ENCODE results near the gene DYSF. TPM values are rescaled to one million over a fixed set of nuclear protein-coding genes. Genes with fewer than 3 reads are reported as not detected.

The DYSF gene
- total RNA-seq, 2 experiments from 2014 or later = not detected

- H3K79me2 ChIP-seq (ENCODE audit: insufficient read depth, low read depth, low read length) = no peaks in the 10 kb centered on the region
- CTCF ChIA-PET (ENCODE audit: unreplicated experiment) = no interaction called here
- intact Hi-C loops (cut with micrococcal nuclease; ENCODE audit: unreplicated experiment) = no loop called here
Measured at GRCh38 chr2:71422786-71423185, 30.6 kb upstream of the DYSF start.

GRCh38 chr2:71423817-71424420 lies 29.4 kb upstream of the DYSF start:
- H3K79me2 ChIP-seq (ENCODE audit: insufficient read depth, low read depth, low read length) = no peaks in the 10 kb centered on the region
- H3K4me2 ChIP-seq (ENCODE audit: low read length) = no peak overlapping the region
- TF ChIP-seq CTCF (conservative IDR thresholded peaks at IDR 0.05; ENCODE audit: low read length) = no peak
- TF ChIP-seq EZH2phosphoT487 (IDR thresholded peaks at IDR 0.05; ENCODE audit: borderline replicate concordance, low read depth, low read length) = no peak
- H3K4me3 ChIP-seq (ENCODE audit: low read depth, low read length, poor library complexity, severe bottlenecking) = no peak overlapping the region
- no TSS peak for BruUV-seq (replicated peaks)
- no peak overlapping the region for H2AFZ ChIP-seq (ENCODE audit: low read length)
- ChIA-PET CTCF (ENCODE audit: unreplicated experiment) (no interaction called here), POLR2A (interaction anchor here (0.6 to 0.7 kb wide), 3 partner anchors 114 to 200 kb away, joined by 3 to 4 read pairs (median 3); no protein-coding TSS in a partner anchor)
- H3K4me1 ChIP-seq (ENCODE audit: insufficient read depth, low read length, poor library complexity, severe bottlenecking) = no peaks in the 10 kb centered on the region
- no peaks in the 10 kb centered on the region for H3K9me2 ChIP-seq (ENCODE audit: insufficient read depth, low read length)
- no peaks in the 10 kb centered on the region for H4K20me1 ChIP-seq (ENCODE audit: insufficient read depth, low read length)
- intact Hi-C loops (cut with micrococcal nuclease; ENCODE audit: unreplicated experiment) = no loop called here
- no peak overlapping the region for H3K27ac ChIP-seq (ENCODE audit: low read depth, low read length, poor library complexity, severe bottlenecking)
- H3K9me3 ChIP-seq (ENCODE audit: low read length) = no peaks in the 10 kb centered on the region
- peaks cover 83% of the 10 kb centered on the region for H3K36me3 ChIP-seq (ENCODE audit: insufficient read depth, low read length)
- no peak for DNase-seq (ENCODE audit: low spot score)

More at GRCh38 chr2:71422786-71423185, 30.6 kb upstream of the DYSF start:
- H3K36me3 ChIP-seq (ENCODE audit: insufficient read depth, low read length) = peaks cover 79% of the 10 kb centered on the region
- POLR2A ChIA-PET = no interaction called here
- no peaks in the 10 kb centered on the region for H3K9me2 ChIP-seq (ENCODE audit: insufficient read depth, low read length)
- no peak overlapping the region for H2AFZ ChIP-seq (ENCODE audit: low read length)
- no peak for DNase-seq (ENCODE audit: low spot score)
- H3K4me3 ChIP-seq (ENCODE audit: low read depth, low read length, poor library complexity, severe bottlenecking) = no peak overlapping the region
- H3K4me1 ChIP-seq (ENCODE audit: insufficient read depth, low read length, poor library complexity, severe bottlenecking) = no peaks in the 10 kb centered on the region
- TF ChIP-seq EZH2phosphoT487 (IDR thresholded peaks at IDR 0.05; ENCODE audit: borderline replicate concordance, low read depth, low read length) = no peak
- TF ChIP-seq CTCF (conservative IDR thresholded peaks at IDR 0.05; ENCODE audit: low read length) = no peak
- no peak overlapping the region for H3K4me2 ChIP-seq (ENCODE audit: low read length)
- BruUV-seq (replicated peaks) = no TSS peak
- no peaks in the 10 kb centered on the region for H3K9me3 ChIP-seq (ENCODE audit: low read length)
- no peak overlapping the region for H3K27ac ChIP-seq (ENCODE audit: low read depth, low read length, poor library complexity, severe bottlenecking)
- H4K20me1 ChIP-seq (ENCODE audit: insufficient read depth, low read length) = no peaks in the 10 kb centered on the region

- TSS peak; percentile 51 for BruUV-seq (replicated peaks)
- H3K9me2 ChIP-seq (ENCODE audit: insufficient read depth, low read length) = no peaks in the 10 kb centered on the region
- H3K4me3 ChIP-seq (ENCODE audit: low read depth, low read length, poor library complexity, severe bottlenecking) = no peak overlapping the region
- no peaks in the 10 kb centered on the region for H3K9me3 ChIP-seq (ENCODE audit: low read length)
- TF ChIP-seq CTCF (conservative IDR thresholded peaks at IDR 0.05; ENCODE audit: low read length) (no peak), EZH2phosphoT487 (IDR thresholded peaks at IDR 0.05; ENCODE audit: borderline replicate concordance, low read depth, low read length) (no peak)
- no peaks in the 10 kb centered on the region for H4K20me1 ChIP-seq (ENCODE audit: insufficient read depth, low read length)
- no peak overlapping the region for H2AFZ ChIP-seq (ENCODE audit: low read length)
- H3K4me1 ChIP-seq (ENCODE audit: insufficient read depth, low read length, poor library complexity, severe bottlenecking) = no peaks in the 10 kb centered on the region
- H3K27ac ChIP-seq (ENCODE audit: low read depth, low read length, poor library complexity, severe bottlenecking) = no peak overlapping the region
- ChIA-PET POLR2A (no interaction called here), CTCF (ENCODE audit: unreplicated experiment) (interaction anchor here (0.5 kb wide), 1 partner anchor 96 kb away, joined by 3 read pairs; no protein-coding TSS in a partner anchor)
- H3K4me2 ChIP-seq (ENCODE audit: low read length) = no peak overlapping the region
- intact Hi-C loops (cut with micrococcal nuclease; ENCODE audit: unreplicated experiment) = no loop called here
- H3K79me2 ChIP-seq (ENCODE audit: insufficient read depth, low read depth, low read length) = no peaks in the 10 kb centered on the region
- DNase-seq (ENCODE audit: low spot score) = no peak
- H3K36me3 ChIP-seq (ENCODE audit: insufficient read depth, low read length) = peaks cover 82% of the 10 kb centered on the region
Measured at GRCh38 chr2:71426721-71427120, 26.6 kb upstream of the DYSF start.
